HG03457 (cell line): Measurements from ENCODE around the gene E2F7.

Experiments
- ATAC-seq: cut with Tn5 transposase; IDR thresholded peaks from one replicate; pipeline ENCODE4 v1.9.1; 2021; ENCODE audit warnings: moderate number of reproducible peaks; ENCODE audit not compliant: unreplicated experiment

The E2F7 gene

DNA sequence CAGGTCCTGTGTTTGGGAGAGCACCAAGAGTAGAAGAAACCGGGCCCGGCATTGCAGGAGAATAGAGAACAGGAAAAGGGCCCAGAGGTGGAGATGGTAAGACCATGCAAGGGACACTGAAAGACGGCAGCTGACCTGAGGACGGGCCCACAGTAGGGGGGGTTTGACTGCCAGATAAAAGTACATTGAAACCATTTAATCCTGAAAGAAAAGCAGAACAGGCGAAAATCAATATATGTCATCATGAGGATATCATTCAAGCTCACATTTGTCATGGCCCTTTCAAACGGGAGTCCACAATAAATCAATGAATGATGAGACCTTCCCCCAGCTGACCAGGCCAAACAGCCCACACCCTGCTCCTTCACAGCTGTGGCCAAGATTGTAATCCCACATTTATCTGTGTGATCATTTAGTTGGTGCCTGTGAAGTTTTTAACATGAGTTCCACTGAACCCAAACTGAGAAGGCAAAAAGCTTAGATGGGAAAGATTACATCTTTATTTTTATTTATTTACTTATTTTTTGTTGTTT, 39.5 kb downstream of the E2F7 start:
- ATAC-seq: no peak

DNA sequence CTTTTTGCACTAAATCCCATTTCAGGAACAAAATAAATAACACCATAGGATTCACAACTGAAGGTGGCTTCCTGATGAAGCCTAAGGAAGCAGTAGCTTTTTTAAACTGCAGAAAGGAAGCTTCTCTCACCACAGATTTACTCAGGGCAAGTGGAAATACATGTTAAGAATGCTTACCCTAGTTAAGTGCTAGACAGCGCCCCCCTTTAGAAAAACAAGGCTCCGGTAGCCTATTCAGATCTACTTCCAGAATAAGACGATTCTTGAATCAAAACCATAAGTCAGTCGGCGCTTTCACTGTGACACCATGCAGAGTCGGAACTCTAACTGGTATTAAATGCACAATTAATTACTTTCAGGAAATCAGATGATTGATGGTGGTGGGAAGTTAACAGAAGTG, 41.9 kb downstream of the E2F7 start:
- no peak for ATAC-seq

DNA sequence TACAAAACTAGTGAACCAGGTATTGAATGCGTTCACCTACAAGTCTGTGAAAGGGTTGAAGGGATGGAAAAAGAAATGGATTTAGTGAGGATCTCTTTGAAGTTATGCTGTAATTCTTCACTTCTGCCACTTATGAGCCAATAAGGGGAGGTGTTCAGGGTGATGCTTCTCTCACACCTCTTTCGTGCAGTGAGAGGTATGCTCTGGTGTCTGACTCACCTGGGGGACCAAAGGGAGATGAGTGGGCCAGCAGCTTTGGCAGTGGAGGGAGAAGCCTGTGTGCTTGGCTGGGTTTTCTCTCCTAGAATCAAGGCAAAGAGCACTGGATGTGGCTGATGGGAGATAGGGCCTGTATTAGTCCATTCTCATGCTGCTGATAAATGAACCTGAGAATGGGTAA, 45.4 kb downstream of the E2F7 start:
- no peak for ATAC-seq

DNA sequence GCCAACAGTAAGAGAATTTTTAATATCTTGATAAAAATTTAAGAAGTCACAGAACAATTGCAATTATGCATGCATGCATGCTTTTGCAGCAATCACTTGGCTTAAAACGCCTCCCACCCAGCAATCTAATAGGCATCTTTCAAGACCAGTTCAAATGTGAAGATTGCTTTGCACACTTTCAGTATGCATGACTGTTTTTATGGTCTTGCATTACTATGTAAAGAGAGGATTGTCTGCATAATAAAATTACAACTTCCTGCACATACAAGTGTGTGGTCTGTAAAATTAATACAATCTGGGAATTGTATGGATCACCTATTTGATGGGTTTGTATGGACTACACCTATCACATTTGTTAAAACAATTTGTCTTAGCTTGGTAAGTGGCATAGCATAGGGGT, 48.8 kb downstream of the E2F7 start:
- ATAC-seq: no peak

DNA sequence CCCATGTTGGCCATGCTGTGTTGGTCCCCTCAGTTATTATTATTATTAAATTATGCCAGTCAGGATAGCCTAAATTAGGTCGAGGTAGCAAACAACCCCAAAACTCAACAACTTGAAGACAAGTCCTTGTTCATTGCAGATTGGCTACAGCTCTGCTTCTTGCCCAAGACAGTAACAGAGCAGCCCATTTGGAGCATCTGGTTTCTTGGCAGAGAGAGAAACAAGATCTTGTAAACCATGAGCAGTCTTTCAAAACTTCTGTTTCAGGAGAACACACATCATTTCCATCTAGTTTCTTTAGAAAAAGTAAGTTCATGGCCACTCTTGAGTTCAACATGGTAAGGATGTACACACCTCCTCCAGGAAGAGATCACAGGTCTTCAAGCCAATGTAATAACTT, 52.3 kb downstream of the E2F7 start:
- no peak for ATAC-seq

DNA sequence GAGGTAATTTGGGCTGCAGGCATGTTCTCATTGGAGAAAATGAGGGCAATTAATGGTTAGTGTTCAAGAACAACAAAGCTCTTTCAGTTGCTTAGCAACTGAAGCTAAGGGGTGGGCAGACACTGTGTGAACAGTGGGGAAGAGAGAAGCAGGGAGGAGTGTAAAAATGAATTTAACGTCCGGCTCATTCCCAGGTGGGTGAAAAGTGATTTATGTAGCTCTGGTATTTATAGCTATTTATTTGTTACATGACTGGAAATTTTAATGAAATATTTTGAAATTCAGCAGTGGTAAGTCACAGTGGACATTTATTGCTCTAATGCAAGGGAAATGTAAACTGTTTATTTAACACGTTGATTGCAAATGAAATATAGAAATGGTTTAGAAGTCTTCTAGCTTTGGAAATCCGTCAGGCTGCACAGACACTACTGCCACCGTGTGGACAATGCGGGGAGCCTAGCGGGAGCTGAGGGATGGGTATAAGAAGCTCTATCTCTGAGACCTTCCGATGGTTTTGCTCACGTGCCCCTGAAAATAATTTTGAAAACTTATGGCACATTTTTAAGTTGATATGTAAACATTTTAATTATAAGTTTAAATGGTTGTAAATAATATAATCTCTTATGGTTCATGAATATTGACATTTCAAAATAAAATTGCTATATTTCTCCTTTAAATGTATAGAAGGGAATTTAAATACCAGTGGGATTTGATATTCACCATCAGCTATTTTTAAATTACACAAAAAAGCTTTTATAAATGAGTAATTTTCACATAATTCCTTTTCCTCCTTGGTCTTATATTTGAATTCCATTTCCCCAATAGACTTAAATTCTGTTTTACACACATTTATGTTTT, 54.4 kb downstream of the E2F7 start:
- peak; percentile 90 for ATAC-seq

DNA sequence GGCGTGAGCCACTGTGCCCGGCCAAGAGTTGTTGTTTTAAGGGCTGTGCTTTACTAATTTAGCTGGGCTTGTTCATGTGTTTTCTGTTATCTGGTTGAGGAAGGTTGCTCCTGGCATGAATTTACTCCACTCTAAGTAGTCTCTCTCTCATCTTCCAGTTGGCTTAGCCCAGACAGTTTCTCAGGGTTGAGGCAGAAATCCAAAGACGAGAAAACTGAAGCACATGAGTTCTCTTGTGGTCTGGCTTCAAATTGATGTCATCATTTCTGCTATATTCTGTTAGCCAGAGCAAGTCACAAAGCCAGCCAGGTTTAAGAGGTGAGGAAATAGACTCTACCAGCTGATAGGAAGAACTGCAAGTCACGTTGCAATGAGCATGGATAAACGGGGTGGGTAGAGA, 57.9 kb downstream of the E2F7 start:
- ATAC-seq: no peak

DNA sequence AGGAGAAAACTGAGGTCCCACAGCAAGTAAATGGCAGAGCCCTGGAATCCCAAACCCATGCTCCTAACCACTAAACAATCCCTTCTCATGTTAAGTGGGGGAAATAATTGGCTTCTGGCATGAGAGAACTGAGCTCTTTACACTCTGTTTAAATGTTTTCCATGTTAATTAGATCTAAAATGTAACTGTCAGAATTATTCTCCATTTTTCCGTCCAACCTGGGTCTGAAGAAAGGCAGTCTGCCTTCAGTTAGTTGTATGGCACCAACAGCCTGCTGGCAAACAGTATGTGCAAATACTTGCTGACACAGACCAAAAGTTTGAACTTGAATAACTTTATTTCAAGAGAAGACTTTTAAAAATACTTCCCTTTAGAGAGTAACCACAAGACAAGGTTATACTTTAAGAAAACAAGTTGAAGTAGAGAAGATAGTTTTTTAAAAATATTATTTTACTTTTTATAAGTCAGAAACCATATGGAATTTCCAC, 59.7 kb downstream of the E2F7 start:
- ATAC-seq: no peak

DNA sequence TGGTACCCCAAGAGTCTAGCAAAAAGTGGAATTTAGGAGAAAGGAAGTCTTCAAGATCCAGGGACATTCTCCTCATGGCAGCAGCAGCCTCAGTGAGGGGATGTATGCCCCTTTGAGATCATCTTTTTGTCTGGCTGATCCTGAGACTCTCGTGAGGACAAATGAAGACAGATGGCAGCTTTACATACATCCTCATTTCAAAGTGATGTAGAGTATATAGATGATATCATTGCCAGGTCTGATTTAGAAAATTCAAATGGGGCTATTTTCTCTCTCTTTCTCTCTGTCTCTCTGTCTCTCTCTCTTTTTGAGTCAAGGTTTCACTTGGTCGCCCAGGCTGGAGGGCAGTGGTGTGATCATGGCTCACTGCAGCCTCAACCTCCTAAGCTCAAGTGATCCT, 61.5 kb downstream of the E2F7 start:
- ATAC-seq: no peak

DNA sequence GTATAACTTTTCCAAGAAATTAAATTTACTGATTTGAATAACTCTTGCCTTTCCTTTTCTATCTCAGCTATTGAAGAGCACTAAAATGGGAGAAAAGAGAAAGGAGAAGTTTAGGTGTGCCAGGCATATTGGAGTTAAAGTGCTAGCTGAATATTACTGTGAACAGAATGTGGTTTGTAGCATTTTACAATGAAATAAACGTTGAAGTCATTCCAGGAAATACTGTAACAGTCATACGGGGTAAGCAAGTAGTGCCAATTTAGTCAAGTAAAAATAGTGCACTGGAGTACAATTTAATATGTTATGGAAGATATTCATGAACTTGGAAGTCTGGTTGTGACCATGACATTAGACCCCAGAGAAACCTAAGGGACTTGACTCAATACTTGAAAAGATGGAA, 62.1 kb downstream of the E2F7 start:
- no peak for ATAC-seq

DNA sequence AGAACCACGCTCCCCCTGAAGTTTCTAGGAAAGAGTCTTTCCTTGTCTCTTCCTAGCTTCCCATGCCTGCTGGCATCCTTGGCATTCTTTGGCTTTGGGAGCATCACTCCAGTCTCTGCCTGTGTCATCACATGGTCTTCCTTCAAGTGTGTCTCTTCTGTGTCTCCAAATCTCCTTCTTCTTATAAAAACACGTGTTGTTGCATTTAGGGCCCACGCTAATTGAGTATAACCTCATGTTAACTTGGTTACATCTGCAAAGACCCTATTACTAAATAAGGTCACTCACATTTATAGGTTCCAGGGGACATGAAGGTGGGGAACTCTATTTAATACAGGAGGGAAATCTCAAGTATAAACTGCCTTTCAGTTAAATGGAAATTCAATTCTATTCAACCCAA, 63.0 kb downstream of the E2F7 start:
- ATAC-seq: no peak

DNA sequence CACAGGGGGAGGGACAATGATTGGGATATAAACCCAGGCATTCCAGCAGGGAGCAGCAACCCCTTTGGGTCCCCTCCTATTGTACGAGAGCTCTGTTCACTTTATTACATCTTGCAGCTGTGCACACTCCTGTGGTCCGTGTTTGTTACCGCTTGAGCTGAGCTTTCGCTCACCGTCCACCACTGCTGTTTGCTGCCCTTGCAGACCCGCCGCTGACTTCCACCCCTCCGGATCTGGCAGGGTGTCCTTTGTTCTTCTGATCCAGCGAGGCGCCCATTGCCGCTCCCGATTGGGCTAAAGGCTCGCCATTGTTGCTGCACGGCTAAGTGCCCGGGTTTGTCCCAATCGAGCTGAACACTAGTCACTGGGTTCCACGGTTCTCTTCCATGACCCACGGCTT, 64.1 kb downstream of the E2F7 start:
- ATAC-seq: no peak

DNA sequence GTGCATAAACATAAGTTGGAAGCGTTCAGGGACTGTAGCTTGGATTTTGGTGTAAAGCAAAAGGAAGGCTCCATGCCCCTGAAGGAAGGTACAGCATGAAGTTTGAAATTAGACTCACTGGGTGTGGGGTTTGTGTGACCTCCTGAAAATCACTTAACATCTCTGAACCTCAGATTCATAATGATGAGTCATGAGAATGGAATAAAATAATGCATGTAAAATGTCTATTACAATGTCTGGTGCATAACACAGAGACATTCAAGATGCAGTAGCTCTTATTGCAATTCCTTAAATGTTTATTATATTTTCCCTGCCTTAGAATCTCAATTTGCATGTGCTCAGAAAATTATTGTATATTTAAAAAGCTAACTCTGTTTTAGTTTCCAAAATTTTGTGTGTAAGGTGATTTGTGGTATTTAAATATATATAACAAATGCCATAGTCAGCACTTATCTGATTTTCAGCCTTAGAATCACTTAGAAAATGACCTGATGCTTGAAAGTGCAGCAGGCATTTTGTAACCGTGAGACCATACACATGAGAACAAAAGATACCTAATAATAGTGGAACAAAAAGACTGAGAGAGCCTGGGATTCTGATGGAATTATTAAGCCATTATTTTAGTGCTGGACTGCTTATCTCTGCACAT, 66.3 kb downstream of the E2F7 start:
- ATAC-seq: no peak

DNA sequence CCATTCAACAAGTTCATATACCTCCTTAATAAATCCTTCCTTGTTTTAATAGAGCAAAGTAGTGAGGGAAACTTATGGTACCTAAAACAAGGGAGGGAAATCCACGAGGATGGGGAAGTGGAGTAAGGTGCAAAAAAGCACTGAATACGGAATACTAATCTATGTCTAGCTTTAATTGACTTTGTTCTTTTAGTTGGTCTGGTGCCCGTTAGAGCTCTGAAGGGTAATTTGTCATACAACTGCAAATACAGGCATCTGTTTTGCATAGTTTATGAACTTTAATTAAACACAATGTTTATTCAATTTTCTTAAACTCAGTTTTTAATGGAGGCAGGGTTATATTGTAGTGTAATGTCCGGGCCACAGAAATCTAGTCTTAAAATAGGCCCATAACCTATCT, 67.0 kb downstream of the E2F7 start:
- no peak for ATAC-seq

DNA sequence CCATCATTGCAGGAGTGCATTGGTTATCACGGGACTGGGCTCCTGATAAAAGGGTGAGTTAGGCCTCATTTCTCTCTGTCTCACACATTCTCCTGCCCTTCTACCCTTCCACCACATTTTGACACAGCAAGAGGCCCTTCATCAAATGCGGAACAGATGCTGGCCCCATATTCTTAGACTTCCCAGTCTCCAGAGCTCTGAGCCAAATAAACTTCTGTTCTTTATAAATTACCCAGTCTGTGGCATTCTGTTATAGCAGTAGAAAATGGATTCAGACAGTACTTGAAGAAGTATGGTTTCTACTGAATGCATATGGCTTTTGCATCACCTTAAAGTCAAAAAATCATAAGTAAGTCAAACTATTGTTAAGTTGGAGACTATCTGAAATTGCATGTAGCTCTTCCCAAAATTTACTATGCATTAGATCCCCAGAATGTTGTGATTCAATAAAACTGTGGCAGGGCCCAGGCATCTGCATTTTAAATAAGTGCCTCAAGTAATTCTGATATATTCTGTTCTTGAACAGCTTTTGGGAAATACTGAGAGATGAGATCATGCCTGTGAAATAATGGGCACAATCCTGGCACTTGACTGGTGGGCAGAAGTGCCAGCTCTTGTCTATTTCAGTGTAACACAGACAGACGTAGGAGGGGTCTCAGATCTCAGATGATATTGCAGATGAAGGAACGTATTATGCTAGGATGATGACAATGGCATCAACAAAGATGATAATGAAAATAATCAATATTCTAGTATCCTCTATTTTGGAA, 68.2 kb downstream of the E2F7 start:
- ATAC-seq: no peak

DNA sequence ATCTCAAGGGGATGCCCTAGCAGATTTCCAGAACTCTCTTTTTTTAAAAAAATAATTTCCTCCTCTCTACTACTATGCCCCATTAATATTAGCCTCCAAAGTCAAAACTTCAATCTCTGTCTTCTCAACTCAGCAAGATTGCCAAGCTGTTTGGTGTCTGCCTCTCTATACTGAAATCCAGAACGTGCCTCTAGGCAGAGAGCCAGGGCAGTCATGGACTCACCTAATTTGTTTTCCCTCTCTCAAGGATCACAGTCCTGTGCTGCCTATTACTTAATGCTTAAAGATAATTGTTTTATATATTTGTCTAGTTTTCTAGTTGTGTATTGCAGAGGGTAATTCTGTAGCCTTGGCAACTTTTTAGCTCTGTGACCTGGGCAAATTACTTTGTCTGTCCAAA, 74.7 kb downstream of the E2F7 start:
- no peak for ATAC-seq

DNA sequence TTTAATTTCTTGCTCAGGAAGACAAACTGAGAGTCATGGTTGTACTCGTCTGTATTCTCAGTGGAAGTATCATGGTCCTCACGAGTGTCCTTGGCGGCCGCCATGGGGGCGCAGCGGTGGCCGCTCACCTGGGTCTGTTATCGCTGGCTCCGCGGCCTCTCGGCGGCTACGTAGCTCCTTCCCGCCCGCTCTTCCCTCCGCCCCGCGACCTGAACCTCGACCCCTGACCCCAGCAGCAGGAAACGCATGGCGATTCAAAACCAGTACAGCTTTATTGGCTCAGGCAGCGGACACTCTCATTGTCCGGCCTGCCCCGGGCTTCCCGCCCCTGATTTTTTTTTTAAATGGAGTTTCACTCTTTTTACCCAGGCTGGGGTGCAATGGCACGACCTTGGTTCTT, 80.8 kb downstream of the E2F7 start:
- ATAC-seq: no peak

DNA sequence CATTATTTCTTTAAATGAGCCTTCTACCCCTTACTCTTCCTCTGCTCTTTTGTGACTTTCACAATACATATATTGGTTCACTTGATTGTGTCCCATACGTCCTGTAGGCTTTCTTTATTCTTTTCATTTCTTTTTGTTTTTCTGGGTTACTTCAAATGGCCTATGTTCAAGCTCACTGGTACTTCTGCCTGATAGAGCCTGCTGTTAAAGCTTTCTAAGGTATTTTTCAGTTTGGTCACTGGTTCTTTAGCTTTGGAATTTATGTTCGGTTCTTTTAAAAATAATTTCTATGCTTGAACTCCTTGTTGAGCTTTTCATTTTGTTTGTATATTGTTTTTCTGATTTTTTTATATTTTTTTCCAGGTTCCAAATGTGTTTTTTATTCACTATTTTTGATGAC, 81.9 kb downstream of the E2F7 start:
- no peak for ATAC-seq

DNA sequence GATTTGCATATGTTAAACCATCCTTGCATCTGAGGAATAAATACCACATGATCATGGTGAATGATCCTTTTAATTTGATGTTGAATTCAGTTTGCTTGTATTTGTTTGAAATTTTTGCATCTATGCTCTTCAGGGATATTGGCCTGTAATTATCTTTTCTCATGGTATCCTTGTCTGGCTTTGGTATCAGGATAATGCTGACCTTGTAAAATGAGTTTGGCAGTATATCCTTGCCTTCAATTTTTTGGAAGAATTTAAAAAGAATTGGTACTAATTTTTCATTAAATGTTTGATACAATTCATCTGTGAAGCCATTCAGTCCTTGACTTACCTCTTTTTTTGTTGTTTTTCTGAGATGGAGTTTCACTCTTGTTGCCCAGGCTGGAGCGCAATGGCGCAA, 85.2 kb downstream of the E2F7 start:
- no peak for ATAC-seq

DNA sequence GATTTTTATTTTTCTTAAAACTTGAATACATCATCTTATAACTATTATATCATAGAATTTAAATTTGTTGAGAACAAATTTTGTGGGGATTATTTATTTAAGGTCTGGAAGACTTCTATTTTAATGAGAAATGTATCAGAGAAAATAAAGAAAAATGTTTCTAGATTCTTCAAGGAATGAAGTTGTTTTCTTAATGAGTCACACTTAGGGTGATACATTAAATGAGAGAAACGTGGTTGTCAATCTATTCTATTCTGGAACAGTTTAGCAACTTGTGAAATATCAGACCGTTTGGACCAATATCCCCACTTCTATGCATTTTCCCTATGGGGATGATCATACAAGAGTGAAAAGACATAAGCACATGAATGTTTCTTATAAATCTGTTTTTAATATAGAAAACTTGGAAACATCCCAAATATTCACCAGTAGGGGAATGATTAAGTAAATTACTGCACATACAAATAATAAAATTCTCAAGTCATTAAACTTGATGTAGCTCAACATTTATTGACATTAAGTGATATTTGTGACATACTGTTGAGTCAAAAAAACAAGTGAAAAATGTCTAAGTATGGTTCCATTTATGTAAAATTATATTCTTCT, 88.5 kb downstream of the E2F7 start:
- ATAC-seq: no peak
